MCF 10A (cell line): Measurements from ENCODE around the gene VPREB1. TPM values are rescaled to one million over a fixed set of nuclear protein-coding genes. Genes with fewer than 3 reads are reported as not detected.
"Not testable (repeated sequence)": the region's sequence is repeated elsewhere in the genome, so short reads cannot be mapped to it uniquely, and the experiment has no call there.

Experiments used
- BruUV-seq: library from RNA; stranded (reverse); fragments of 400-500 nt; replicated peaks from 2 replicates; lab custom pipeline; 2021; lab: Mats Ljungman, UMichigan
- CTCF ChIA-PET: fragments of 300-600 bp; sonication (Branson Sonifier 250); formaldehyde crosslinking; extraction: SDS; loops from one replicate; lab custom pipeline; 2021; ENCODE audit warnings: antibody characterized with exemption, inconsistent platforms; lab: Yijun Ruan, JAX
- POLR2A ChIA-PET: fragments of 300-600, 350-650 bp; sonication (Branson Sonifier 250); formaldehyde crosslinking; extraction: SDS; loops from one replicate; lab custom pipeline; 2020; ENCODE audit warnings: antibody characterized with exemption, inconsistent platforms; lab: Yijun Ruan, JAX
- DNase-seq: peaks from one replicate; pipeline ENCODE4 v3.0.0-alpha.2; 2018; ENCODE audit not compliant: unreplicated experiment
- H3K27ac Mint-ChIP-seq: one replicate; pipeline ENCODE4 v1.8.0; 2022; ENCODE audit warnings: mild to moderate bottlenecking, low read depth, mixed read lengths; ENCODE audit not compliant: unreplicated experiment
- H3K27me3 Mint-ChIP-seq: one replicate; pipeline ENCODE4 v1.8.0; 2022; ENCODE audit warnings: mixed read lengths; ENCODE audit not compliant: insufficient read depth, unreplicated experiment
- H3K36me3 Mint-ChIP-seq: one replicate; pipeline ENCODE4 v1.8.0; 2022; ENCODE audit warnings: mild to moderate bottlenecking, moderate library complexity, mixed read lengths; ENCODE audit not compliant: insufficient read depth, unreplicated experiment
- H3K4me1 Mint-ChIP-seq: one replicate; pipeline ENCODE4 v1.8.0; 2022; ENCODE audit warnings: mixed read lengths; ENCODE audit not compliant: insufficient read depth, unreplicated experiment
- H3K4me3 Mint-ChIP-seq: one replicate; pipeline ENCODE4 v1.8.0; 2022; ENCODE audit warnings: mild to moderate bottlenecking, moderate library complexity, mixed read lengths; ENCODE audit not compliant: unreplicated experiment
- H3K9me3 Mint-ChIP-seq: one replicate; pipeline ENCODE4 v1.8.0; 2022; ENCODE audit warnings: mixed read lengths; ENCODE audit not compliant: unreplicated experiment
- CTCF ChIP-seq: fragments of 200-600 bp; IDR thresholded peaks from one replicate; pipeline ENCODE4 v1.8.0; 2022; ENCODE audit warnings: antibody characterized with exemption, mild to moderate bottlenecking; ENCODE audit not compliant: unreplicated experiment
- intact Hi-C: fragments of 100-400 bp; cut with micrococcal nuclease; formaldehyde crosslinking; loops from 2 replicates; pipeline ENCODE4 v1.14.1; 2022
- total RNA-seq: library from RNA; stranded (reverse); gene quantifications from 2 replicates; pipeline ENCODE4 v1.2.3, GENCODE V29; 2022

Gene VPREB1
- total RNA-seq, 1 experiment from 2014 or later, result not detected

- H3K27me3 Mint-ChIP-seq, result peaks cover 17% of the 10 kb centered on the region
- no peaks in the 10 kb centered on the region for H3K36me3 Mint-ChIP-seq
- no peak overlapping the region for H3K27ac Mint-ChIP-seq
- no TSS peak for BruUV-seq
- TF ChIP-seq CTCF, result no peak
- intact Hi-C loops, result no loop called here
- ChIA-PET POLR2A (no interaction called here), CTCF (interaction anchor here (0.6 to 1.0 kb wide), 3 partner anchors 11 to 161 kb away, joined by 3 read pairs; no protein-coding TSS in a partner anchor)
- no peaks in the 10 kb centered on the region for H3K4me1 Mint-ChIP-seq
- no peaks in the 10 kb centered on the region for H3K9me3 Mint-ChIP-seq
- H3K4me3 Mint-ChIP-seq, result no peak overlapping the region
- no peak for DNase-seq
Measured at GRCh38 chr22:22246706-22247105, 2.1 kb downstream of the VPREB1 start.

GRCh38 chr22:22248878-22249277 lies 4.3 kb downstream of the VPREB1 start:
- DNase-seq, result no peak
- CTCF ChIA-PET, result interaction anchor here (0.6 kb wide), 1 partner anchor 43 kb away, joined by 3 read pairs; no protein-coding TSS in a partner anchor
- BruUV-seq, result no TSS peak
- H3K27ac Mint-ChIP-seq, result no peak overlapping the region
- no peaks in the 10 kb centered on the region for H3K9me3 Mint-ChIP-seq
- H3K4me3 Mint-ChIP-seq, result no peak overlapping the region
- intact Hi-C loops, result no loop called here
- no peak for TF ChIP-seq CTCF
- H3K4me1 Mint-ChIP-seq, result no peaks in the 10 kb centered on the region
- POLR2A ChIA-PET, result interaction anchor here (1.1 kb wide), 1 partner anchor 8 kb away, joined by 3 read pairs; no protein-coding TSS in a partner anchor
- no peaks in the 10 kb centered on the region for H3K36me3 Mint-ChIP-seq
- peaks cover 13% of the 10 kb centered on the region for H3K27me3 Mint-ChIP-seq

- DNase-seq, POLR2A ChIA-PET, H3K36me3 Mint-ChIP-seq, H3K27ac Mint-ChIP-seq, BruUV-seq, intact Hi-C loops, H3K9me3 Mint-ChIP-seq, H3K4me1 Mint-ChIP-seq, H3K4me3 Mint-ChIP-seq: not testable (repeated sequence)
- CTCF ChIA-PET, result interaction anchor here (0.7 kb wide), 1 partner anchor 42 kb away, joined by 3 read pairs; no protein-coding TSS in a partner anchor
- H3K27me3 Mint-ChIP-seq, result peaks cover 25% of the 10 kb centered on the region
Measured at GRCh38 chr22:22250651-22251050, 6.1 kb downstream of the VPREB1 start.

GRCh38 chr22:22256133-22256532 lies 11.5 kb downstream of the VPREB1 start:
- H3K4me3 Mint-ChIP-seq, BruUV-seq, H3K27ac Mint-ChIP-seq, CTCF ChIA-PET, DNase-seq, H3K4me1 Mint-ChIP-seq, H3K36me3 Mint-ChIP-seq, intact Hi-C loops, H3K9me3 Mint-ChIP-seq: not testable (repeated sequence)
- POLR2A ChIA-PET, result interaction anchor here (0.9 kb wide), 1 partner anchor 8 kb away, joined by 3 read pairs; no protein-coding TSS in a partner anchor
- H3K27me3 Mint-ChIP-seq, result peaks cover 23% of the 10 kb centered on the region

- POLR2A ChIA-PET, CTCF ChIA-PET, H3K9me3 Mint-ChIP-seq, H3K36me3 Mint-ChIP-seq, H3K27ac Mint-ChIP-seq, DNase-seq, intact Hi-C loops, H3K4me3 Mint-ChIP-seq, H3K4me1 Mint-ChIP-seq, BruUV-seq: not testable (repeated sequence)
- H3K27me3 Mint-ChIP-seq, result peaks cover 23% of the 10 kb centered on the region
Measured at GRCh38 chr22:22258597-22259415, 14.2 kb downstream of the VPREB1 start.

GRCh38 chr22:22260169-22260568 lies 15.6 kb downstream of the VPREB1 start:
- H3K4me3 Mint-ChIP-seq, H3K9me3 Mint-ChIP-seq, DNase-seq, CTCF ChIA-PET, H3K36me3 Mint-ChIP-seq, H3K27ac Mint-ChIP-seq, BruUV-seq, intact Hi-C loops, H3K4me1 Mint-ChIP-seq: not testable (repeated sequence)
- peaks cover 15% of the 10 kb centered on the region for H3K27me3 Mint-ChIP-seq
- POLR2A ChIA-PET, result interaction anchor here (0.6 kb wide), 1 partner anchor 188 kb away, joined by 4 read pairs; no protein-coding TSS in a partner anchor

GRCh38 chr22:22260586-22260985 lies 16.0 kb downstream of the VPREB1 start:
- BruUV-seq, DNase-seq, intact Hi-C loops, H3K4me1 Mint-ChIP-seq, H3K27ac Mint-ChIP-seq, H3K9me3 Mint-ChIP-seq, H3K4me3 Mint-ChIP-seq, H3K36me3 Mint-ChIP-seq, CTCF ChIA-PET: not testable (repeated sequence)
- POLR2A ChIA-PET, result interaction anchor here (0.6 kb wide), 1 partner anchor 188 kb away, joined by 4 read pairs; no protein-coding TSS in a partner anchor
- peaks cover 11% of the 10 kb centered on the region for H3K27me3 Mint-ChIP-seq
